Neural progenitor cell (in vitro differentiated cells): Measurements from ENCODE around the gene SLC66A3.

Source experiments
- EZH2phosphoT487 ChIP-seq: fragments of 200-600 bp; sonication (generic); IDR thresholded peaks from 2 replicates; pipeline ENCODE4 v1.6.1; 2017; ENCODE audit warnings: antibody characterized with exemption
- TF ChIP-seq, protein P1 (sequence below): fragments of 200-600 bp; sonication (generic); IDR thresholded peaks from 2 replicates; pipeline ENCODE4 v1.5.1; 2017; ENCODE audit warnings: antibody characterized with exemption, mild to moderate bottlenecking

- no peak for TF ChIP-seq EZH2phosphoT487
- TF ChIP-seq, protein P1, sequence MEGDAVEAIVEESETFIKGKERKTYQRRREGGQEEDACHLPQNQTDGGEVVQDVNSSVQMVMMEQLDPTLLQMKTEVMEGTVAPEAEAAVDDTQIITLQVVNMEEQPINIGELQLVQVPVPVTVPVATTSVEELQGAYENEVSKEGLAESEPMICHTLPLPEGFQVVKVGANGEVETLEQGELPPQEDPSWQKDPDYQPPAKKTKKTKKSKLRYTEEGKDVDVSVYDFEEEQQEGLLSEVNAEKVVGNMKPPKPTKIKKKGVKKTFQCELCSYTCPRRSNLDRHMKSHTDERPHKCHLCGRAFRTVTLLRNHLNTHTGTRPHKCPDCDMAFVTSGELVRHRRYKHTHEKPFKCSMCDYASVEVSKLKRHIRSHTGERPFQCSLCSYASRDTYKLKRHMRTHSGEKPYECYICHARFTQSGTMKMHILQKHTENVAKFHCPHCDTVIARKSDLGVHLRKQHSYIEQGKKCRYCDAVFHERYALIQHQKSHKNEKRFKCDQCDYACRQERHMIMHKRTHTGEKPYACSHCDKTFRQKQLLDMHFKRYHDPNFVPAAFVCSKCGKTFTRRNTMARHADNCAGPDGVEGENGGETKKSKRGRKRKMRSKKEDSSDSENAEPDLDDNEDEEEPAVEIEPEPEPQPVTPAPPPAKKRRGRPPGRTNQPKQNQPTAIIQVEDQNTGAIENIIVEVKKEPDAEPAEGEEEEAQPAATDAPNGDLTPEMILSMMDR: no peak
Observed at GRCh38 chr2:11155381-11156035, at the start of gene SLC66A3.
